Parathyroid adenoma (tissue), 2 donors: ENCODE measurements around the gene GRM8.

Experiments used
- H2AFZ ChIP-seq: fragments of 300-600 bp; sonication (generic); one replicate; pipeline ENCODE4 v1.7.0; 2017; ENCODE audit warnings: antibody characterized with exemption, mild to moderate bottlenecking
- H3K27ac ChIP-seq: fragments of 300-600 bp; sonication (generic); one replicate; pipeline ENCODE4 v1.7.0; 2017
- H3K27me3 ChIP-seq: fragments of 300-600 bp; sonication (generic); one replicate; pipeline ENCODE4 v1.7.0; 2017; ENCODE audit warnings: low read length; ENCODE audit not compliant: control insufficient read depth, insufficient read depth
- H3K36me3 ChIP-seq: fragments of 300-600 bp; sonication (generic); one replicate; pipeline ENCODE4 v1.7.0; 2017; ENCODE audit warnings: low read length; ENCODE audit not compliant: control insufficient read depth, insufficient read depth
- H3K4me1 ChIP-seq: fragments of 300-600 bp; sonication (generic); one replicate; pipeline ENCODE4 v1.7.0; 2017; ENCODE audit warnings: control low read depth
- H3K4me2 ChIP-seq: fragments of 300-600 bp; sonication (generic); one replicate; pipeline ENCODE4 v1.7.0; 2017; ENCODE audit warnings: low read length
- H3K4me3 ChIP-seq: fragments of 300-600 bp; sonication (generic); one replicate; pipeline ENCODE4 v1.7.0; 2017; ENCODE audit warnings: low read depth, low read length
- H3K79me2 ChIP-seq: fragments of 300-600 bp; sonication (generic); one replicate; pipeline ENCODE4 v1.7.0; 2017; ENCODE audit warnings: control low read depth
- H3K9ac ChIP-seq: fragments of 300-600 bp; sonication (generic); one replicate; pipeline ENCODE4 v1.7.0; 2017; ENCODE audit warnings: mild to moderate bottlenecking
- H3K9me3 ChIP-seq: fragments of 300-600 bp; sonication (generic); one replicate; pipeline ENCODE4 v1.7.0; 2017; ENCODE audit warnings: low read length; ENCODE audit not compliant: control insufficient read depth
- CTCF ChIP-seq: fragments of 300-600 bp; sonication (generic); IDR thresholded peaks from one replicate; pipeline ENCODE4 v1.7.0; 2017; ENCODE audit warnings: antibody characterized with exemption, mild to moderate bottlenecking
- donor health status: primary hyperparathyroidism.

The GRM8 gene

GRCh38 chr7:126493801-126494200, 758.9 kb downstream of the GRM8 start:
- no peak for TF ChIP-seq CTCF
- H3K9ac ChIP-seq, result no peak overlapping the region
- no peak overlapping the region for H3K27ac ChIP-seq
- no peaks in the 10 kb centered on the region for H3K79me2 ChIP-seq
- H3K9me3 ChIP-seq, result no peaks in the 10 kb centered on the region
- H2AFZ ChIP-seq, result no peak overlapping the region
- no peaks in the 10 kb centered on the region for H3K4me1 ChIP-seq
- H3K27me3 ChIP-seq, result no peaks in the 10 kb centered on the region
- no peak overlapping the region for H3K4me3 ChIP-seq
- H3K36me3 ChIP-seq, result no peaks in the 10 kb centered on the region
- no peak overlapping the region for H3K4me2 ChIP-seq

DNA sequence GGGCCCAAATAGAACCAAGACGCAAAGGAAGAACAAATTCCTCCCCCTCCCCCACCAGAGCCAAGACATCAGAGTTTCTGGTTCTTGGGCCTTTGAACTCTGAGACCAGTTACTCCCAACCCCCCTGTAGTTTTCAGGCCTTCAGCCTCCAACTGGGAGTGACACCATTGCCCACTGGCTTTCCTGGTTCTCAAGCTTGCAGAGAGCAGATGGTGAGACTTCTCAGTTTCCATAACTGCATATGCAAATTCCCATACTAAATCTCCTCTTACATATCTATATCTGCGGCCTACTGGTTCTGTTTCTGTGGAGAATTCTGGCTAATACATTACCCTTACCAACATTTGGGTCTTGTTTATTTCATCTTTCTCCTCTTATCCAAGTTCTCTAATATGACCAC, 762.9 kb downstream of the GRM8 start:
- no peak for TF ChIP-seq CTCF
- H3K9me3 ChIP-seq, result no peaks in the 10 kb centered on the region

GRCh38 chr7:126487728-126488442, 764.9 kb downstream of the GRM8 start:
- no peaks in the 10 kb centered on the region for H3K79me2 ChIP-seq
- H3K9ac ChIP-seq, result no peak overlapping the region
- no peak overlapping the region for H3K4me3 ChIP-seq
- no peak overlapping the region for H3K4me2 ChIP-seq
- H3K27me3 ChIP-seq, result no peaks in the 10 kb centered on the region
- H3K9me3 ChIP-seq, result no peaks in the 10 kb centered on the region
- H3K36me3 ChIP-seq, result no peaks in the 10 kb centered on the region
- no peak overlapping the region for H2AFZ ChIP-seq
- H3K4me1 ChIP-seq, result no peaks in the 10 kb centered on the region
- no peak for TF ChIP-seq CTCF
- no peak overlapping the region for H3K27ac ChIP-seq

More for the DNA sequence above, 762.9 kb downstream of the GRM8 start:
- Histone ChIP-seq H3K4me3 (no peak overlapping the region), H3K27ac (no peak overlapping the region), H3K4me1 (no peaks in the 10 kb centered on the region), H3K27me3 (no peaks in the 10 kb centered on the region), H3K79me2 (no peaks in the 10 kb centered on the region), H3K36me3 (no peaks in the 10 kb centered on the region), H2AFZ (no peak overlapping the region), H3K9ac (no peak overlapping the region), H3K4me2 (no peak overlapping the region)

DNA sequence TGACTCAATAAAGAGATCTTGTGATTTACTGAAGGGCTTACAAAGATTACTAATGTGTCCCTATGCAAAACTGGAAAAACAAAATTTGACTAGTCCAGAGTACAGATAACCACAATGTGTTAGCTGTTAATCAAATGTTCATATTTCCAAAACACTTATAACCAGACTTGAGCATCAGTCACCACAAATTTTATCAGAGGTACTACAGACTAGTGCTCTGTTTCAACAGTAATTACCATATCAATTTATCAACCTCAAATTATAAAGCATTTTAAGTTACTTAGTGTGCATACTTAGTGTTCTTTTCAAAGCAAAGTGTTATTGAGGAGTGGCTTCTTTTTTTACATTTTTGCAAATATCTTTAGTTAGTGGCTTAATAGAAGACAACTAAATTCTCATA, 765.9 kb downstream of the GRM8 start:
- no peak overlapping the region for H2AFZ ChIP-seq
- H3K27me3 ChIP-seq, result no peaks in the 10 kb centered on the region
- TF ChIP-seq CTCF, result no peak
- no peaks in the 10 kb centered on the region for H3K9me3 ChIP-seq
- no peak overlapping the region for H3K4me3 ChIP-seq
- no peak overlapping the region for H3K27ac ChIP-seq
- no peaks in the 10 kb centered on the region for H3K4me1 ChIP-seq
- H3K79me2 ChIP-seq, result no peaks in the 10 kb centered on the region
- H3K9ac ChIP-seq, result no peak overlapping the region
- no peaks in the 10 kb centered on the region for H3K36me3 ChIP-seq
- no peak overlapping the region for H3K4me2 ChIP-seq

GRCh38 chr7:126485791-126486190, 767.0 kb downstream of the GRM8 start:
- H3K9ac ChIP-seq, result no peak overlapping the region

More at GRCh38 chr7:126485791-126486190, 767.0 kb downstream of the GRM8 start:
- Histone ChIP-seq H3K9me3 (no peaks in the 10 kb centered on the region), H2AFZ (no peak overlapping the region), H3K27ac (no peak overlapping the region), H3K4me3 (no peak overlapping the region), H3K79me2 (no peaks in the 10 kb centered on the region), H3K27me3 (no peaks in the 10 kb centered on the region), H3K4me2 (no peak overlapping the region), H3K4me1 (no peaks in the 10 kb centered on the region), H3K36me3 (no peaks in the 10 kb centered on the region)
- TF ChIP-seq CTCF, result no peak
